Hematopoietic multipotent progenitor cell treated with erythropoietin and hydrocortisone succinate and interleukin-3 and kit ligand, for 4 days (in vitro differentiated cells): ENCODE measurements around the gene GPR155.
A peak's percentile ranks its signal among the peaks of the same experiment; 100 is the strongest.
"Not testable (repeated sequence)": the region's sequence is repeated elsewhere in the genome, so short reads cannot be mapped to it uniquely, and the experiment has no call there.

Experiments
- DNase-seq: peaks from one replicate; pipeline ENCODE4 v3.0.0-alpha.2; 2015

The GPR155 gene

GRCh38 chr2:174489520-174489919 is 2.7 kb upstream of the GPR155 start:
- not testable (repeated sequence) for DNase-seq

DNA sequence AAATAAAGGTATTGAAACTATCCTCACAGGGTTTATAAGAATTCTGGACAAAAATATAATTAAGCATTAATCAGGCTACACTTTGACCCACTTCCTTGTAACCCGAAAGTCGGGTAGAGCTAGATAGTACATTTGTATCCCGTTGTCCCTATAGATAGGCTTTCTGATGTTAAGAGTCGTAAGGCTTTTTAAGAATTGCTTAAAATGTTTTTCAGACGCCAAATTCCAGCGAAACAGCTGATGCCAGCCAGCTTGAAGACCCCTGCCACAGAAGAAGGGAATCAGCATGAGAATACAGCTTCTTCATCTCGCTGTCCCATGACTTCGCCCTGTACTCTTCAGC is 962 bp upstream of the GPR155 start:
- no peak for DNase-seq

GRCh38 chr2:174487108-174487819 is 435 bp upstream of the GPR155 start:
- peak; percentile 100 for DNase-seq

GRCh38 chr2:174485788-174486562 is 854 bp downstream of the GPR155 start:
- DNase-seq: peak; percentile 87

GRCh38 chr2:174485045-174485444 is 1.8 kb downstream of the GPR155 start:
- DNase-seq: not testable (repeated sequence)

GRCh38 chr2:174484573-174484972 is 2.3 kb downstream of the GPR155 start:
- DNase-seq: no peak

GRCh38 chr2:174482854-174483253 is 4.0 kb downstream of the GPR155 start:
- no peak for DNase-seq

- no peak for DNase-seq
Observed at GRCh38 chr2:174477759-174478158, 9.1 kb downstream of the GPR155 start.

- DNase-seq: no peak
Observed at GRCh38 chr2:174473796-174474195, 13.0 kb downstream of the GPR155 start.

DNA sequence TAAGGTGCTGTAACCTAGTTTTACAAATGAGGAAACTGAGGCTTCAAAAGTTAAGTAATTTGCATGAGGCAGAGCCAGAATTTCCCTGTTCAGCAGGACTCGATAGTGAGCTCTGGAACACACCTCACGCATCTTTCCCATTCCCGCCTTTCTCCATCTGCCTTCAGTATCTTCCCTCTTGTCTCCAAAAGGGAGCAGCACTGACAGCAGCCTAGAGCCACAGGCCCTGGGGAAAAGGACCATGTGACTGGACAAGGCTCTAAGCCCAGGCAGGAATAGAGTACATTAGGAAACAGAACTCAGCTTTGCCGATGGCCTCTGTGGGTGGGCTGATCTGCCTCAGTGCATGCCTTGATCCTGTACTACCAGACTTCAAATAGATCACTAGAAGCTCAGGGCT is 21.5 kb downstream of the GPR155 start:
- DNase-seq: no peak

- no peak for DNase-seq
Observed at GRCh38 chr2:174461221-174461620, 25.6 kb downstream of the GPR155 start.

DNA sequence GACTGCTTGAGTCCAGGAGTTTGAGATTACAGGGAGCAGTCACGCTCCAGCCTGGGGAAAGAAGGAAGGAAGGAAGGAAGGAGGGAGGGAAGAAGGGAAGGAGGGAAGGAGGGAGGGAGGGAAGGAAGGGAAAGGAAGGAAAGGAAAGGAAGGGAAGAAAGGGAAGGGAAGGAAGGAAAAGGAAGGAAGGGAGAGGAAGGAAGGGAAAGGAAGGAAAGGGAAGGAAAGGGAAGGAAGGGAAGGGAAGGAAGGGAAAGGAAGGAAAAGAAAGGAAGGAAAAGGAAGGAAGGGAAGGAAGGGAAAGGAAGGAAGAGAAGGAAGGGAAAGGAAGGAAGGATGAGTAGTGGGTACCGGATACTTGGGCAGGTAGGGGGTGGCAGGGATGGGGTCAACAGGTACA is 32.3 kb downstream of the GPR155 start:
- no peak for DNase-seq

DNA sequence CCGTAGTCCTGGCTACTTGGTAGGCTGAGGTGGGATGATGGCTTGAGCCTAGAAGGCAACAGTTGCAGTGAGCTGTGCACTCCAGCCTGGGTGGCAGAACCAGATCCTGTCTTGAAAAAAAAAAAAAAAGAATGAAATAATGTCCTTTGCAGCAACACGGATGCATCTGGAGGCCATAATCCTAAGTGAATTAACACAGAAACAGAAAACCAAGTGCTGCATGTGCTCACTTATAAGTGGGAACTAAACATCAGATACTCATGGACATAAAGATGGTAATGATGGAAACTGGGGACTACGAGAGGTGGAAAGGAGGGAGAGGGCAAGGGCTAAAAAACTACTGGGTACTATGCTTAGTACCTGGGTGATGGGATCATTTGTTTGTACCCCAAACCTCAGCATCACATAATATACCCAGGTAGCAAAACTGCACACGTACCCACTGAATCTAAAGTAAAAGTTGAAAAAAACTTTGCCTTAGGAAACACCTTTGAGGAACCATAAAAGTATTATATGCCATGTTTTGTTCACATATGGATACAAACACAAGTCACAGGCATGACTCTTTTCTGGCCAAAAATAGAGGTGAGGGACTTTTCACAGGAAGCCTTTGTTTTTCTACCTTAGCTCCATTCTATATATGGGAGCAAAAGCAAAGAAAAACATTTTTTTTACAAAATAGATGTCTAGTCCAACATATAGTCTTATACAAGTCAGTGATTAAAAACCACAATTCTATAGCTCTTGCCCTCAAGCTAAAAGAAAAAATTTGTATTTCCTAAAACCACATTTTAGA is 36.6 kb downstream of the GPR155 start:
- no peak for DNase-seq

- no peak for DNase-seq
Observed at GRCh38 chr2:174449033-174449432, 37.8 kb downstream of the GPR155 start.

DNA sequence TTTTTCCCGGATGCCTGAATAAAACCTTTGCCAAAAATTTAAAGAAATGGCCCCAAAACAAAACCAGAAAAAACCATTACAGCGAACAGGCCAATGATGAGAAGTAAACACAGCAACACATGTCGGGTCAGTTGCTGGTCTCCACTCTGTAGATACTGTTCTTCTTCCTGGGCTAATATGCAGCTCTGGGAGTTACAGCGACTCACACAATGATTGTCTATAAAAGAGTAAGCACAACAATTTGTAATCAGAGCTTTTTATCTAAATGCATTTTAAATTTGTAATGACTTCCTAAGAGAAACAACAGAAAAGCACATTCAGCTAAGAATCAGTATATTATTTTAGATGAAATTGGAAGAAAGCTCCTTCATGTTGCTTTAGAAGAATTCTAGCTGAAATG is 40.3 kb downstream of the GPR155 start:
- no peak for DNase-seq

DNA sequence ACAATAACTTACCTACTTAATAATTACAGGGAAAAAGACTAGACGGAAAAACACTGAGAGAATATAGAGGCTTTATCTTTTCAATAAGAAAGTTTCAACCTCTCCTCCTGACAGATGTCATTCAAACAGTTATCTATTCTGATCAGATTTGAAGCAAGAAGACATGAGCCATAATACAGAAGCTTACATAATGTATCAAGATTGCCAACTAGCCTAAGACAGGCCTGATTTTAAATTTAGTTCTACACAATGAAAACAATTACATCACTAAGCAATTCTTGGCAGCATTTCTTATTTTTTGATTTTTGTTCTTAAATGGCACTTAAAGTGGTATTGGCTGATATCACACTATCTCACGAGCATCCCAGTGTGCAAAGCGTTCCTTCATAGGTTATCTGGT is 41.6 kb downstream of the GPR155 start:
- DNase-seq: no peak

- DNase-seq: no peak
Observed at GRCh38 chr2:174444761-174445160, 42.1 kb downstream of the GPR155 start.

GRCh38 chr2:174442546-174443510 is 44.0 kb downstream of the GPR155 start:
- DNase-seq: no peak

DNA sequence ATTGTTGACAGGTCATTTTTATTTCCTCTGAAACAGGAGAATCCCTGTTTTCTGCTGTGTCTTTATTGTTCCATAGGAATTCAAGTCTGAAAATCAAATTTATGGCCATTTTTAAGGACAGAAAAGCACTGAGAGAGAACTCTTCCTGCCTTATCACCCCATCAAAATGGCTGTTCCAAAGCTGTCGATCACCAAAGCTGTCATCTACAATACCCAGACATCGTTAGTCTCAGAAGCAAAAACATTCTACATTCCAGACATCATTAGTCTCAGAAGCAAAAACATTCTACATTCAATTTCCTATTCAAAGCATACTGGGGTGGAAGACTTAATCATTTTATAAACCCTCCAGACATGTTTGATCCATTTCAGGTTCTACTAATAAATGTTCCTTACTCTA is 46.9 kb downstream of the GPR155 start:
- DNase-seq: no peak

DNA sequence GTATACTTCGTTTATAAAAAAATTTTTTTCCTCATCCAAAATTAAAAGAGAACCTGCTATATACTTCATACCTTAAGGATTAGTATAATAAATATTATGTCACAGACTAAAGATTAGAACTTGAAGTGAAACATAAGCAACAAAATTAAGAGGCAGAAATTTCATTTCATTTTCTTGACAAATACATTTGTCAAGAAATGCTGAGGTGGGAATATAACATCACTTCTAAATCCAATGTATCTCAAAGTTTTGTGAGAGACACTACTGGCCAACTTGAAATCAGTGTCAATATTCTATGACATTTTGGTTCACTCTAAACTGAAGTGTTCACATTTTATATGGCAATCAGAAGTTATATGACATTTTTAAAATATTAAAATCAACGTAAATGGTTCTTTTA is 47.5 kb downstream of the GPR155 start:
- no peak for DNase-seq

- DNase-seq: no peak
Observed at GRCh38 chr2:174438146-174438886, 48.5 kb downstream of the GPR155 start.

GRCh38 chr2:174436351-174436750 is 50.5 kb downstream of the GPR155 start:
- DNase-seq: no peak
